ENCODE results near the gene TRIP4.

GRCh38 chr15:64344651-64345294, 42.9 kb upstream of the TRIP4 start:
- no peak for TF ChIP-seq CTCF (IDR thresholded peaks at IDR 0.05; ENCODE audit: extremely low read depth in 1 of 2, insufficient read depth in 1 of 2, low read depth in 1 of 2, low read length in 2 of 2)
- TF ChIP-seq POLR2AphosphoS5 (IDR thresholded peaks at IDR 0.05; ENCODE audit: insufficient read depth, low read depth, low read length), result no peak

All from endothelial cell of umbilical vein (primary cell).